ENCODE data around the gene MRPL20. TPM values are rescaled to one million over a fixed set of nuclear protein-coding genes. Genes with fewer than 3 reads are reported as not detected.

MRPL20 gene
- total and polyA plus RNA-seq, 9 of the 15 experiments (the other 6 are each of a cell fraction or from before 2014, with no cell fraction given) = 180 to 671 (median 229) TPM

DNA sequence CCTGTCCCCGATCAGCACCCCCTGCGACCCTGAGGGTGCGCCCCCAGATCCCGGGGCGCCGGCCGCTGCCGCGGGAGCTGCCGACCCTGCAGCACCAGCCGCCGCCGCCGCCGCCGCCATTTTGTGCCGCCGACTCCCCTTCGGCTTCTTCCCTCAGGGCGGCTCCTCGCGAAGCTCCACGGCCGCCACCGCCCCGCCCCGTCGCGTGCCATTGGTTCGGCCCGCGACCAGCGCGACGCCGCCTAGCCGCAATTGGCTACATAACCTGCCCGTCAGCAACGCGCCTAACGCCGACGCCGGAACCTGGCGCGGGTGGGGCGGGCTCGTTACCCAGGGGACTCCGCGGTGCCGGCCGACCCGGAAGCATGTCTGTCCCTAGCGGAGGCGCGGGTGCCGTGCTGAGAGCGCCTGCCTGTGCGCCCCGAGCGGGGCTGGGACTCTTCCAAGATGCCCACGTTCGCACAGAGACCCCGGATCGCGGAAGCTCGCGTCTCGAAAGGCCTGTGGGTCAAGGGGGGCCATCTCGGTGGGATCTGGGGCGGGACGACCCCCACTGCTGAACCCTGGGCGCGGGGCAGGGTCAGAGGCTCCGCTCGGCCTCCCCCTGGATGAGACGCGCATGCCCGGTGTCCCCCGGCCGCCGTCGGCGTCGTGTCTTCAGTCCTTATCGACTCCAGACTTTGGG, 7.8 kb downstream of the MRPL20 start, which contains the start of gene CCNL2 (continued):
- no peak for TF ChIP-seq NCOR1 (IDR thresholded peaks at IDR 0.05)
- TF ChIP-seq, protein P1, sequence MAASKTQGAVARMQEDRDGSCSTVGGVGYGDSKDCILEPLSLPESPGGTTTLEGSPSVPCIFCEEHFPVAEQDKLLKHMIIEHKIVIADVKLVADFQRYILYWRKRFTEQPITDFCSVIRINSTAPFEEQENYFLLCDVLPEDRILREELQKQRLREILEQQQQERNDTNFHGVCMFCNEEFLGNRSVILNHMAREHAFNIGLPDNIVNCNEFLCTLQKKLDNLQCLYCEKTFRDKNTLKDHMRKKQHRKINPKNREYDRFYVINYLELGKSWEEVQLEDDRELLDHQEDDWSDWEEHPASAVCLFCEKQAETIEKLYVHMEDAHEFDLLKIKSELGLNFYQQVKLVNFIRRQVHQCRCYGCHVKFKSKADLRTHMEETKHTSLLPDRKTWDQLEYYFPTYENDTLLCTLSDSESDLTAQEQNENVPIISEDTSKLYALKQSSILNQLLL (CRISPR knock-in tag; IDR thresholded peaks at IDR 0.05; ENCODE audit: borderline replicate concordance) = 0 out of 2 replicates have a peak, but pooled peaks have one; percentile 6
- TF ChIP-seq ZNF785 (CRISPR knock-in tag; IDR thresholded peaks at IDR 0.05) = no peak
- no peak for TF ChIP-seq ZNF124 (CRISPR knock-in tag; IDR thresholded peaks at IDR 0.05)
- TF ChIP-seq, protein P2, sequence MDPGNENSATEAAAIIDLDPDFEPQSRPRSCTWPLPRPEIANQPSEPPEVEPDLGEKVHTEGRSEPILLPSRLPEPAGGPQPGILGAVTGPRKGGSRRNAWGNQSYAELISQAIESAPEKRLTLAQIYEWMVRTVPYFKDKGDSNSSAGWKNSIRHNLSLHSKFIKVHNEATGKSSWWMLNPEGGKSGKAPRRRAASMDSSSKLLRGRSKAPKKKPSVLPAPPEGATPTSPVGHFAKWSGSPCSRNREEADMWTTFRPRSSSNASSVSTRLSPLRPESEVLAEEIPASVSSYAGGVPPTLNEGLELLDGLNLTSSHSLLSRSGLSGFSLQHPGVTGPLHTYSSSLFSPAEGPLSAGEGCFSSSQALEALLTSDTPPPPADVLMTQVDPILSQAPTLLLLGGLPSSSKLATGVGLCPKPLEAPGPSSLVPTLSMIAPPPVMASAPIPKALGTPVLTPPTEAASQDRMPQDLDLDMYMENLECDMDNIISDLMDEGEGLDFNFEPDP (CRISPR knock-in tag; IDR thresholded peaks at IDR 0.05) = no peak
- no peak for TF ChIP-seq MYBL2 (IDR thresholded peaks at IDR 0.05; ENCODE audit: low read depth)
- TF ChIP-seq MYBL2 (CRISPR knock-in tag; IDR thresholded peaks at IDR 0.05; ENCODE audit: borderline replicate concordance) = no peak
- TF ChIP-seq, protein P3, sequence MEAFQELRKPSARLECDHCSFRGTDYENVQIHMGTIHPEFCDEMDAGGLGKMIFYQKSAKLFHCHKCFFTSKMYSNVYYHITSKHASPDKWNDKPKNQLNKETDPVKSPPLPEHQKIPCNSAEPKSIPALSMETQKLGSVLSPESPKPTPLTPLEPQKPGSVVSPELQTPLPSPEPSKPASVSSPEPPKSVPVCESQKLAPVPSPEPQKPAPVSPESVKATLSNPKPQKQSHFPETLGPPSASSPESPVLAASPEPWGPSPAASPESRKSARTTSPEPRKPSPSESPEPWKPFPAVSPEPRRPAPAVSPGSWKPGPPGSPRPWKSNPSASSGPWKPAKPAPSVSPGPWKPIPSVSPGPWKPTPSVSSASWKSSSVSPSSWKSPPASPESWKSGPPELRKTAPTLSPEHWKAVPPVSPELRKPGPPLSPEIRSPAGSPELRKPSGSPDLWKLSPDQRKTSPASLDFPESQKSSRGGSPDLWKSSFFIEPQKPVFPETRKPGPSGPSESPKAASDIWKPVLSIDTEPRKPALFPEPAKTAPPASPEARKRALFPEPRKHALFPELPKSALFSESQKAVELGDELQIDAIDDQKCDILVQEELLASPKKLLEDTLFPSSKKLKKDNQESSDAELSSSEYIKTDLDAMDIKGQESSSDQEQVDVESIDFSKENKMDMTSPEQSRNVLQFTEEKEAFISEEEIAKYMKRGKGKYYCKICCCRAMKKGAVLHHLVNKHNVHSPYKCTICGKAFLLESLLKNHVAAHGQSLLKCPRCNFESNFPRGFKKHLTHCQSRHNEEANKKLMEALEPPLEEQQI (IDR thresholded peaks at IDR 0.05) = no peak
- no peak for TF ChIP-seq HMG20B (CRISPR knock-in tag; IDR thresholded peaks at IDR 0.05)
- peak in 1 of 2 experiments; percentile 94; a peak in 2 of 4 replicates for TF ChIP-seq HDAC1 (IDR thresholded peaks at IDR 0.05)
- peak; percentile 85 for TF ChIP-seq RBBP5 (IDR thresholded peaks at IDR 0.05; ENCODE audit: borderline replicate concordance, insufficient read depth, low read length, poor library complexity, severe bottlenecking)
- no peak for TF ChIP-seq DPF2 (IDR thresholded peaks at IDR 0.05)
- peak; percentile 92 for TF ChIP-seq POLR2A (conservative IDR thresholded peaks at IDR 0.05)
- TF ChIP-seq EZH2 (IDR thresholded peaks at IDR 0.05; ENCODE audit: borderline replicate concordance, low read depth, low read length) = no peak
- no peak for TF ChIP-seq ZNF57 (CRISPR knock-in tag; IDR thresholded peaks at IDR 0.05)
- peak; percentile 96 for TF ChIP-seq HMGN3 (IDR thresholded peaks at IDR 0.05; ENCODE audit: borderline replicate concordance, extremely low read depth, insufficient read length, low read depth, low read length)
- TF ChIP-seq LARP7 (IDR thresholded peaks at IDR 0.05) = no peak
- TF ChIP-seq ZSCAN32 (CRISPR knock-in tag; IDR thresholded peaks at IDR 0.05) = no peak
- no peak for TF ChIP-seq WHSC1 (IDR thresholded peaks at IDR 0.05; ENCODE audit: low read length)
- TF ChIP-seq, protein P4, sequence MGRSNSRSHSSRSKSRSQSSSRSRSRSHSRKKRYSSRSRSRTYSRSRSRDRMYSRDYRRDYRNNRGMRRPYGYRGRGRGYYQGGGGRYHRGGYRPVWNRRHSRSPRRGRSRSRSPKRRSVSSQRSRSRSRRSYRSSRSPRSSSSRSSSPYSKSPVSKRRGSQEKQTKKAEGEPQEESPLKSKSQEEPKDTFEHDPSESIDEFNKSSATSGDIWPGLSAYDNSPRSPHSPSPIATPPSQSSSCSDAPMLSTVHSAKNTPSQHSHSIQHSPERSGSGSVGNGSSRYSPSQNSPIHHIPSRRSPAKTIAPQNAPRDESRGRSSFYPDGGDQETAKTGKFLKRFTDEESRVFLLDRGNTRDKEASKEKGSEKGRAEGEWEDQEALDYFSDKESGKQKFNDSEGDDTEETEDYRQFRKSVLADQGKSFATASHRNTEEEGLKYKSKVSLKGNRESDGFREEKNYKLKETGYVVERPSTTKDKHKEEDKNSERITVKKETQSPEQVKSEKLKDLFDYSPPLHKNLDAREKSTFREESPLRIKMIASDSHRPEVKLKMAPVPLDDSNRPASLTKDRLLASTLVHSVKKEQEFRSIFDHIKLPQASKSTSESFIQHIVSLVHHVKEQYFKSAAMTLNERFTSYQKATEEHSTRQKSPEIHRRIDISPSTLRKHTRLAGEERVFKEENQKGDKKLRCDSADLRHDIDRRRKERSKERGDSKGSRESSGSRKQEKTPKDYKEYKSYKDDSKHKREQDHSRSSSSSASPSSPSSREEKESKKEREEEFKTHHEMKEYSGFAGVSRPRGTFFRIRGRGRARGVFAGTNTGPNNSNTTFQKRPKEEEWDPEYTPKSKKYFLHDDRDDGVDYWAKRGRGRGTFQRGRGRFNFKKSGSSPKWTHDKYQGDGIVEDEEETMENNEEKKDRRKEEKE (IDR thresholded peaks at IDR 0.05; ENCODE audit: borderline replicate concordance in 1 of 2, control insufficient read depth in 1 of 2, low read depth in 2 of 2, low read length in 1 of 2) = no peak
- no peak for TF ChIP-seq PHTF2 (CRISPR knock-in tag; IDR thresholded peaks at IDR 0.05)
- TF ChIP-seq BHLHE40 (IDR thresholded peaks at IDR 0.05; ENCODE audit: low read length) = peak; percentile 88
